Natural killer cell treated with Interleukin-12 subunit alpha and Interleukin-12 subunit beta and Interleukin-15 and Interleukin-18, amount 100 ng/mL, for 72 hours (primary cell): ENCODE results near the gene AP1M1. TPM values are rescaled to one million over a fixed set of nuclear protein-coding genes. Genes with fewer than 3 reads are reported as not detected.
"Not testable (repeated sequence)": the region's sequence is repeated elsewhere in the genome, so short reads cannot be mapped to it uniquely, and the experiment has no call there.

Experiments used
- ATAC-seq, 2 donors: fragments of 150-1000 bp; cut with Tn5 transposase in 1 of 2; sonication (Bioruptor Pico), chemical (Tn5 transposase) in 1 of 2; 2 replicates each; pipeline ENCODE4 v1.10.0; 2021
- DNase-seq: peaks from one replicate; pipeline ENCODE4 v3.0.0; 2022; ENCODE audit warnings: low spot score
- H3K27ac Mint-ChIP-seq, 2 donors: 1 replicate in 1 of 2; 2 replicates in 1 of 2; pipeline ENCODE4 v1.8.0; 2022; ENCODE audit warnings: mixed read lengths in 2 of 2, mild to moderate bottlenecking in 1 of 2, moderate library complexity in 1 of 2
- H3K27me3 Mint-ChIP-seq, 2 donors: 1 replicate in 1 of 2; 2 replicates in 1 of 2; pipeline ENCODE4 v1.8.0; 2022; ENCODE audit warnings: mixed read lengths in 2 of 2
- H3K36me3 Mint-ChIP-seq: one replicate; pipeline ENCODE4 v1.8.0; 2022; ENCODE audit warnings: mixed read lengths
- H3K4me1 Mint-ChIP-seq, 2 donors: 1 replicate in 1 of 2; 2 replicates in 1 of 2; pipeline ENCODE4 v1.8.0; 2022; ENCODE audit warnings: low read depth in 2 of 2, mixed read lengths in 2 of 2, mild to moderate bottlenecking in 1 of 2
- H3K4me3 Mint-ChIP-seq: one replicate; pipeline ENCODE4 v1.8.0; 2022; ENCODE audit warnings: mixed read lengths
- H3K9me3 Mint-ChIP-seq: 2 replicates; pipeline ENCODE4 v1.8.0; 2022; ENCODE audit warnings: mixed read lengths
- total RNA-seq, 2 donors: library from RNA; stranded (reverse); gene quantifications; one replicate each; pipeline ENCODE4 v1.2.3, GENCODE V29; 2022

The AP1M1 gene
- total RNA-seq, 2 donors from 2014 or later, result 115 to 145 TPM

GRCh38 chr19:16166417-16166816, 31.3 kb upstream of the AP1M1 start:
- peaks cover 22 to 25% of the 10 kb centered on the region in 2 donors for H3K4me1 Mint-ChIP-seq
- no peaks in the 10 kb centered on the region for H3K9me3 Mint-ChIP-seq
- H3K27ac Mint-ChIP-seq, result peak overlapping the region in 1 of 2 donors; percentile 79
- no peaks in the 10 kb centered on the region for H3K36me3 Mint-ChIP-seq
- ATAC-seq, result no peak
- no peak for DNase-seq
- no peaks in the 10 kb centered on the region for H3K27me3 Mint-ChIP-seq
- no peak overlapping the region for H3K4me3 Mint-ChIP-seq

GRCh38 chr19:16167055-16167454, 30.7 kb upstream of the AP1M1 start:
- H3K27ac Mint-ChIP-seq, result peak overlapping the region; percentile 79 to 87
- no peaks in the 10 kb centered on the region for H3K9me3 Mint-ChIP-seq
- DNase-seq (no peak), ATAC-seq (no peak)
- no peaks in the 10 kb centered on the region for H3K27me3 Mint-ChIP-seq
- H3K36me3 Mint-ChIP-seq, result no peaks in the 10 kb centered on the region
- peaks cover 22% of the 10 kb centered on the region in 2 donors for H3K4me1 Mint-ChIP-seq
- peak overlapping the region; percentile 45 for H3K4me3 Mint-ChIP-seq

- DNase-seq (peak; percentile 67), ATAC-seq (peak; percentile 81 to 83)
- H3K9me3 Mint-ChIP-seq, result no peaks in the 10 kb centered on the region
- H3K27ac Mint-ChIP-seq, result peak overlapping the region; percentile 87 to 94
- peak overlapping the region; percentile 77 for H3K4me3 Mint-ChIP-seq
- peaks cover 34 to 37% of the 10 kb centered on the region in 2 donors for H3K4me1 Mint-ChIP-seq
- H3K36me3 Mint-ChIP-seq, result no peaks in the 10 kb centered on the region
- H3K27me3 Mint-ChIP-seq, result no peaks in the 10 kb centered on the region
Observed at GRCh38 chr19:16168465-16169081, 29.1 kb upstream of the AP1M1 start.

- Mint-ChIP-seq H3K36me3 (no peaks in the 10 kb centered on the region), H3K4me3 (no peak overlapping the region), H3K27me3 (no peaks in the 10 kb centered on the region), H3K27ac (peak overlapping the region; percentile 87 to 94), H3K4me1 (peaks cover 34 to 35% of the 10 kb centered on the region in 2 donors), H3K9me3 (no peaks in the 10 kb centered on the region)
- DNase-seq (no peak), ATAC-seq (no peak)
Observed at GRCh38 chr19:16170134-16170533, 27.6 kb upstream of the AP1M1 start.

- ATAC-seq (no peak), DNase-seq (no peak)
- H3K4me3 Mint-ChIP-seq, result no peak overlapping the region
- no peaks in the 10 kb centered on the region for H3K36me3 Mint-ChIP-seq
- H3K27ac Mint-ChIP-seq, result no peak overlapping the region
- no peaks in the 10 kb centered on the region for H3K27me3 Mint-ChIP-seq
- no peaks in the 10 kb centered on the region for H3K9me3 Mint-ChIP-seq
- peaks cover 17 to 24% of the 10 kb centered on the region in 2 donors for H3K4me1 Mint-ChIP-seq
Observed at GRCh38 chr19:16175954-16176353, 21.8 kb upstream of the AP1M1 start.

- not testable (repeated sequence) for H3K27ac Mint-ChIP-seq, H3K27me3 Mint-ChIP-seq, DNase-seq, ATAC-seq, H3K36me3 Mint-ChIP-seq, H3K4me3 Mint-ChIP-seq, H3K9me3 Mint-ChIP-seq
- H3K4me1 Mint-ChIP-seq, result peaks cover 11 to 12% of the 10 kb centered on the region in 2 donors
Observed at GRCh38 chr19:16178866-16179265, 18.8 kb upstream of the AP1M1 start.

- H3K9me3 Mint-ChIP-seq, result no peaks in the 10 kb centered on the region
- no peak overlapping the region for H3K27ac Mint-ChIP-seq
- DNase-seq, result no peak
- H3K4me3 Mint-ChIP-seq, result no peak overlapping the region
- peaks cover 5% of the 10 kb centered on the region for H3K36me3 Mint-ChIP-seq
- no peak for ATAC-seq
- peaks cover 17 to 19% of the 10 kb centered on the region in 2 donors for H3K4me1 Mint-ChIP-seq
- H3K27me3 Mint-ChIP-seq, result no peaks in the 10 kb centered on the region
Observed at GRCh38 chr19:16180611-16181010, 17.1 kb upstream of the AP1M1 start.

GRCh38 chr19:16184665-16185122, 13.0 kb upstream of the AP1M1 start:
- Mint-ChIP-seq H3K9me3 (no peaks in the 10 kb centered on the region), H3K4me1 (peaks cover 29% of the 10 kb centered on the region in 2 donors), H3K27me3 (no peaks in the 10 kb centered on the region), H3K36me3 (peaks cover 13% of the 10 kb centered on the region), H3K4me3 (peak overlapping the region; percentile 100), H3K27ac (peak overlapping the region; percentile 98 to 100)
- ATAC-seq (no peak), DNase-seq (no peak)

- peak; percentile 97 to 98 for ATAC-seq
- DNase-seq, result peak; percentile 99
- H3K9me3 Mint-ChIP-seq, result no peaks in the 10 kb centered on the region
- no peaks in the 10 kb centered on the region for H3K27me3 Mint-ChIP-seq
- peaks cover 29 to 32% of the 10 kb centered on the region in 2 donors for H3K4me1 Mint-ChIP-seq
- peak within 1 kb of the TSS; percentile 98 to 100 for H3K27ac Mint-ChIP-seq
- H3K4me3 Mint-ChIP-seq, result peak within 1 kb of the TSS; percentile 100
- H3K36me3 Mint-ChIP-seq, result peaks cover 13% of the 10 kb centered on the region
Observed at GRCh38 chr19:16185123-16185767, 12.5 kb upstream of the AP1M1 start, which contains the start of gene FAM32A. FAM32A (plus strand) TSS chr19:16185410; CDS start chr19:16185443, 33 bp downstream.

GRCh38 chr19:16185768-16186123, 12.0 kb upstream of the AP1M1 start:
- Mint-ChIP-seq H3K4me1 (peaks cover 29 to 32% of the 10 kb centered on the region in 2 donors), H3K27me3 (no peaks in the 10 kb centered on the region), H3K27ac (peak overlapping the region; percentile 98 to 100), H3K9me3 (no peaks in the 10 kb centered on the region), H3K4me3 (peak overlapping the region; percentile 100), H3K36me3 (peaks cover 13% of the 10 kb centered on the region)
- DNase-seq, result no peak
- peak; percentile 46 to 47 for ATAC-seq

GRCh38 chr19:16188521-16188920, 9.2 kb upstream of the AP1M1 start:
- no peak for DNase-seq
- no peak for ATAC-seq
- Mint-ChIP-seq H3K4me1 (peaks cover 20 to 27% of the 10 kb centered on the region in 2 donors), H3K36me3 (peaks cover 13% of the 10 kb centered on the region), H3K27me3 (no peaks in the 10 kb centered on the region), H3K4me3 (no peak overlapping the region), H3K27ac (no peak overlapping the region), H3K9me3 (no peaks in the 10 kb centered on the region)

- ATAC-seq (no peak), DNase-seq (no peak)
- Mint-ChIP-seq H3K27ac (no peak overlapping the region), H3K27me3 (no peaks in the 10 kb centered on the region), H3K4me3 (no peak overlapping the region), H3K4me1 (peaks cover 19 to 23% of the 10 kb centered on the region in 2 donors), H3K9me3 (no peaks in the 10 kb centered on the region), H3K36me3 (peaks cover 12% of the 10 kb centered on the region)
Observed at GRCh38 chr19:16190198-16190597, 7.5 kb upstream of the AP1M1 start.

GRCh38 chr19:16190736-16191135, 7.0 kb upstream of the AP1M1 start:
- peaks cover 14 to 19% of the 10 kb centered on the region in 2 donors for H3K4me1 Mint-ChIP-seq
- no peaks in the 10 kb centered on the region for H3K27me3 Mint-ChIP-seq
- ATAC-seq (no peak), DNase-seq (no peak)
- no peak overlapping the region for H3K27ac Mint-ChIP-seq
- H3K9me3 Mint-ChIP-seq, result no peaks in the 10 kb centered on the region
- H3K4me3 Mint-ChIP-seq, result no peak overlapping the region
- H3K36me3 Mint-ChIP-seq, result peaks cover 6% of the 10 kb centered on the region

- Mint-ChIP-seq H3K27me3 (no peaks in the 10 kb centered on the region), H3K27ac (no peak overlapping the region), H3K4me1 (peaks cover 13 to 18% of the 10 kb centered on the region in 2 donors), H3K36me3 (peaks cover 6% of the 10 kb centered on the region), H3K9me3 (no peaks in the 10 kb centered on the region), H3K4me3 (no peak overlapping the region)
- DNase-seq (no peak), ATAC-seq (no peak)
Observed at GRCh38 chr19:16191216-16191908, 6.3 kb upstream of the AP1M1 start.
